BE2C (cell line): ENCODE results near the gene NFATC1.

Source experiments
- DNase-seq: peaks from one replicate; pipeline ENCODE4 v3.0.0-alpha.2; 2020
- H3K27me3 ChIP-seq: fragments of 250-450 bp; sonication (Bioruptor Pico); 2 replicates; pipeline ENCODE4 v1.5.1; 2020; ENCODE audit warnings: mild to moderate bottlenecking
- H3K36me3 ChIP-seq: fragments of 250-450 bp; sonication (Bioruptor Pico); 2 replicates; pipeline ENCODE4 v1.5.1; 2020; ENCODE audit warnings: mild to moderate bottlenecking
- H3K4me1 ChIP-seq: fragments of 250-450 bp; sonication (Bioruptor Pico); 2 replicates; pipeline ENCODE4 v1.5.1; 2020
- H3K4me3 ChIP-seq: 2 replicates; pipeline ENCODE4 v1.5.1; 2011; ENCODE audit warnings: low read depth, low read length
- H3K9me3 ChIP-seq: fragments of 250-450 bp; sonication (Bioruptor Pico); 2 replicates; pipeline ENCODE4 v1.5.1; 2020
- CTCF ChIP-seq: IDR thresholded peaks from 2 replicates; pipeline ENCODE4 v1.5.1; 2012; ENCODE audit warnings: mild to moderate bottlenecking, low read depth, low read length

The NFATC1 gene

GRCh38 chr18:79508565-79509535 is 113.1 kb downstream of the NFATC1 start:
- no peak for TF ChIP-seq CTCF
- DNase-seq, result no peak
- H3K36me3 ChIP-seq, result no peaks in the 10 kb centered on the region
- H3K4me3 ChIP-seq, result no peak overlapping the region
- no peaks in the 10 kb centered on the region for H3K27me3 ChIP-seq
- H3K9me3 ChIP-seq, result no peaks in the 10 kb centered on the region
- no peaks in the 10 kb centered on the region for H3K4me1 ChIP-seq

- Histone ChIP-seq H3K27me3 (no peaks in the 10 kb centered on the region), H3K36me3 (no peaks in the 10 kb centered on the region), H3K4me3 (no peak overlapping the region), H3K4me1 (no peaks in the 10 kb centered on the region), H3K9me3 (no peaks in the 10 kb centered on the region)
- no peak for TF ChIP-seq CTCF
- no peak for DNase-seq
Measured at GRCh38 chr18:79509536-79509930, 113.8 kb downstream of the NFATC1 start.

GRCh38 chr18:79510046-79510685 is 114.4 kb downstream of the NFATC1 start:
- no peak for TF ChIP-seq CTCF
- H3K4me3 ChIP-seq, result no peak overlapping the region
- H3K9me3 ChIP-seq, result no peaks in the 10 kb centered on the region
- no peaks in the 10 kb centered on the region for H3K27me3 ChIP-seq
- H3K36me3 ChIP-seq, result no peaks in the 10 kb centered on the region
- no peak for DNase-seq
- no peaks in the 10 kb centered on the region for H3K4me1 ChIP-seq

GRCh38 chr18:79510731-79511241 is 115.1 kb downstream of the NFATC1 start:
- Histone ChIP-seq H3K36me3 (no peaks in the 10 kb centered on the region), H3K4me1 (no peaks in the 10 kb centered on the region), H3K9me3 (no peaks in the 10 kb centered on the region), H3K27me3 (no peaks in the 10 kb centered on the region), H3K4me3 (no peak overlapping the region)
- no peak for DNase-seq
- TF ChIP-seq CTCF, result no peak

GRCh38 chr18:79511271-79511670 is 115.5 kb downstream of the NFATC1 start:
- no peaks in the 10 kb centered on the region for H3K4me1 ChIP-seq
- DNase-seq, result no peak
- TF ChIP-seq CTCF, result no peak

More at GRCh38 chr18:79511271-79511670, 115.5 kb downstream of the NFATC1 start:
- H3K9me3 ChIP-seq, result no peaks in the 10 kb centered on the region
- no peak overlapping the region for H3K4me3 ChIP-seq
- H3K27me3 ChIP-seq, result no peaks in the 10 kb centered on the region
- H3K36me3 ChIP-seq, result no peaks in the 10 kb centered on the region
